ENCODE data around the gene RNF227.

DNA sequence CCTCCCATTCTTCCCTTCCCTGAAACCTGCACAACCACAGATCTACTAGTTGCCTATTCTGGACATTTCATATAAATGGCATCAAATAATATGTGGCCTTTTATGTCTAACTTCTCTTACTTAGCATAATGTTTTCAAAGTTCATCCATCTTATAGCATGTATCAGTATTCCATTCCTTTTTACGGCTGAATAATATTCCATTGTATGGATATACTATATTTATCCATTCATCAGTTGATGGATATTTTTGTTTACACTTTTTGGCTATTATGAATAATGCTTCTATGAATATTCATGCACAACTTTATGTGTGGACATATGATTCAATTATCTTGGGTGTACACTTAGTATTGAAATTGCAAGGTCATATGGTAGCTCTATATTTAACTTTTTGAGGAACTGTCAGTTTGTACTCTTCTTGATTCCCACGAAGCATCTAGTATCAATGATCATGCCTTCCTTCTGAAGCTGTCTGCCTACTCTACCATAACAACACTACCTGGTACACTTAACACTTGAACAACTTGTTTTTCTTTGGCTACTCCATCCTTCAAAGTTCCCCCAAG is 40.2 kb downstream of the RNF227 start:
- TF ChIP-seq JUN (IDR thresholded peaks at IDR 0.05; ENCODE audit: low read depth, low read length) (no peak), RNF2 (IDR thresholded peaks at IDR 0.05; ENCODE audit: borderline replicate concordance, low read depth, low read length, missing control alignments, poor library complexity, severe bottlenecking) (no peak)
- TF ChIP-seq, protein P1, sequence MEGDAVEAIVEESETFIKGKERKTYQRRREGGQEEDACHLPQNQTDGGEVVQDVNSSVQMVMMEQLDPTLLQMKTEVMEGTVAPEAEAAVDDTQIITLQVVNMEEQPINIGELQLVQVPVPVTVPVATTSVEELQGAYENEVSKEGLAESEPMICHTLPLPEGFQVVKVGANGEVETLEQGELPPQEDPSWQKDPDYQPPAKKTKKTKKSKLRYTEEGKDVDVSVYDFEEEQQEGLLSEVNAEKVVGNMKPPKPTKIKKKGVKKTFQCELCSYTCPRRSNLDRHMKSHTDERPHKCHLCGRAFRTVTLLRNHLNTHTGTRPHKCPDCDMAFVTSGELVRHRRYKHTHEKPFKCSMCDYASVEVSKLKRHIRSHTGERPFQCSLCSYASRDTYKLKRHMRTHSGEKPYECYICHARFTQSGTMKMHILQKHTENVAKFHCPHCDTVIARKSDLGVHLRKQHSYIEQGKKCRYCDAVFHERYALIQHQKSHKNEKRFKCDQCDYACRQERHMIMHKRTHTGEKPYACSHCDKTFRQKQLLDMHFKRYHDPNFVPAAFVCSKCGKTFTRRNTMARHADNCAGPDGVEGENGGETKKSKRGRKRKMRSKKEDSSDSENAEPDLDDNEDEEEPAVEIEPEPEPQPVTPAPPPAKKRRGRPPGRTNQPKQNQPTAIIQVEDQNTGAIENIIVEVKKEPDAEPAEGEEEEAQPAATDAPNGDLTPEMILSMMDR (IDR thresholded peaks at IDR 0.05; ENCODE audit: control extremely low read depth in 1 of 3, insufficient read depth in 1 of 3, low read depth in 1 of 3, low read length in 3 of 3), result no peak

Measured in H1 (cell line).